Activated CD4-positive, alpha-beta memory T cell treated with anti-CD3 and anti-CD28 coated beads for 36 hours (primary cell): ENCODE results near the gene CEMIP2. TPM values are rescaled to one million over a fixed set of nuclear protein-coding genes. Genes with fewer than 3 reads are reported as not detected.
"Not testable (repeated sequence)": the region's sequence is repeated elsewhere in the genome, so short reads cannot be mapped to it uniquely, and the experiment has no call there.

Source experiments
- CTCF ChIA-PET: fragments of 350-600 bp; sonication (Branson Sonifier 250); formaldehyde crosslinking; loops from one replicate; lab custom pipeline; 2021; ENCODE audit warnings: antibody characterized with exemption, inconsistent platforms; lab: Charles Lee
- POLR2A ChIA-PET: fragments of 350-600 bp; sonication (Branson Sonifier 250); formaldehyde crosslinking; loops from one replicate; lab custom pipeline; 2021; ENCODE audit warnings: antibody characterized with exemption; lab: Charles Lee
- DNase-seq: peaks from one replicate; pipeline ENCODE4 v3.0.0-alpha.2; 2020
- H3K27ac Mint-ChIP-seq: one replicate; pipeline ENCODE4 v1.8.0; 2021; ENCODE audit warnings: mixed read lengths
- H3K27me3 Mint-ChIP-seq: one replicate; pipeline ENCODE4 v1.8.0; 2021; ENCODE audit warnings: mixed read lengths
- H3K36me3 Mint-ChIP-seq: one replicate; pipeline ENCODE4 v1.8.0; 2021; ENCODE audit warnings: mixed read lengths
- H3K4me1 Mint-ChIP-seq: one replicate; pipeline ENCODE4 v1.8.0; 2021; ENCODE audit warnings: low read depth, mixed read lengths
- H3K4me3 Mint-ChIP-seq: one replicate; pipeline ENCODE4 v1.8.0; 2021; ENCODE audit warnings: mild to moderate bottlenecking, mixed read lengths
- H3K9me3 Mint-ChIP-seq: one replicate; pipeline ENCODE4 v1.8.0; 2021; ENCODE audit warnings: mixed read lengths
- intact Hi-C: fragments of 100-400 bp; cut with micrococcal nuclease; formaldehyde crosslinking; loops from one replicate; pipeline ENCODE4 v1.15.1; 2023
- total RNA-seq, 2 experiments: library from RNA; stranded (reverse); gene quantifications; one replicate each; pipeline ENCODE4 v1.2.3, GENCODE V29; 2021

The CEMIP2 gene
- total RNA-seq, 2 experiments from 2014 or later: 56.5 to 70.1 TPM

GRCh38 chr9:71709384-71709783, 58.9 kb downstream of the CEMIP2 start:
- H3K9me3 Mint-ChIP-seq: no peaks in the 10 kb centered on the region
- ChIA-PET CTCF (interaction anchor here (1.1 to 2.0 kb wide), 3 partner anchors 11 to 109 kb away, joined by 4 to 8 read pairs (median 6); no protein-coding TSS in a partner anchor), POLR2A (no interaction called here)
- H3K4me3 Mint-ChIP-seq: no peak overlapping the region
- no peak overlapping the region for H3K27ac Mint-ChIP-seq
- no peak for DNase-seq
- H3K27me3 Mint-ChIP-seq: no peaks in the 10 kb centered on the region
- H3K36me3 Mint-ChIP-seq: peaks cover 62% of the 10 kb centered on the region
- intact Hi-C loops: loop anchor here (2.0 to 5.0 kb wide), 2 partner anchors 19 to 58 kb away; partner anchors contain the start of gene CEMIP2
- peaks cover 18% of the 10 kb centered on the region for H3K4me1 Mint-ChIP-seq

DNA sequence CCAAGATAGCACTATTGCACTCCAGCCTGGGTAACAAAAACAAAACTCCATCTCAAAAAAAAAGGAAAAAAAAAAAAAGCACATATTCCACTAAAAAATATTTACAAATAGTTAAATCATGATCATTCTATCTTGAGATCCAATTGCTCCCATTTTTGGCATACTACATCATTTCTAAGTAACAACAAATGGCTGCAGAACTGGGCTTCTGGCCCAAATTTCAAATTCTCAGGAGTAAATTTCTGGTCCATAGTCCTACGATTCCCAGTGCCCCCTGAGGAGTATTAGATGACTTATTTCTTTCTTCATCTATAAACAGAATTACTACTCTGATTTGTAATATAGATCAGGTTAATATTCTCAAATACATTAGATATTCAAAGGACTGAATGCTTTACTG, 62.1 kb downstream of the CEMIP2 start:
- POLR2A ChIA-PET: no interaction called here
- peaks cover 15% of the 10 kb centered on the region for H3K4me1 Mint-ChIP-seq
- H3K4me3 Mint-ChIP-seq: no peak overlapping the region
- CTCF ChIA-PET: interaction anchor here (1.6 kb wide), 1 partner anchor 9 kb away, joined by 5 read pairs; no protein-coding TSS in a partner anchor
- intact Hi-C loops: loop anchor here (5.0 kb wide), 1 partner anchor 61 kb away; the partner anchor contains the start of gene CEMIP2
- H3K27ac Mint-ChIP-seq: no peak overlapping the region
- no peaks in the 10 kb centered on the region for H3K9me3 Mint-ChIP-seq
- H3K27me3 Mint-ChIP-seq: no peaks in the 10 kb centered on the region
- peaks cover 48% of the 10 kb centered on the region for H3K36me3 Mint-ChIP-seq
- DNase-seq: no peak

DNA sequence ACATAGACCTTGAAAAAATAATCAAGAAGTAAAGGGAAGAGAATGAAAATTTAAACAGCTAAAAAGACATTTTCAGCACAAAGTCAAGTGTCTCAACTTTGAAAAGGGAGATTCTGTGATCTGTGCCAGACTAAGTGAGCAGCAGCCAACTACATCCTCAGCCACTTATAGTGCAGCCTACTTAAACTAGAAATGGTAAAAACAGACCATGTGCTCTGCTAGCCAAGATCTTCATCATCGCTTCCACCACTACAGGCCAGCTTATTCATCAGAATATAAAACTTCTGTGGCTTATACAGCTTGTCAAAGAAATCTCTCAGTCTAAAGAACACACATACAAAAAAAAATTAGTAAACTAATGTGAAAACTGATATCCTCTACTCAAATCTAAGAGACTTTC, 63.5 kb downstream of the CEMIP2 start:
- Mint-ChIP-seq H3K27ac (peak overlapping the region; percentile 15), H3K36me3 (peaks cover 47% of the 10 kb centered on the region), H3K9me3 (no peaks in the 10 kb centered on the region), H3K27me3 (no peaks in the 10 kb centered on the region), H3K4me1 (peaks cover 4% of the 10 kb centered on the region), H3K4me3 (no peak overlapping the region)
- DNase-seq: no peak
- ChIA-PET CTCF (interaction anchor here (0.6 to 1.1 kb wide), 2 partner anchors 12 to 18 kb away, joined by 3 read pairs; no protein-coding TSS in a partner anchor), POLR2A (no interaction called here)
- intact Hi-C loops: loop anchor here (5.0 kb wide), 1 partner anchor 63 kb away; the partner anchor contains the start of gene CEMIP2

- POLR2A ChIA-PET: no interaction called here
- no peak overlapping the region for H3K4me3 Mint-ChIP-seq
- H3K9me3 Mint-ChIP-seq: no peaks in the 10 kb centered on the region
- intact Hi-C loops: no loop called here
- CTCF ChIA-PET: interaction anchor here (1.4 kb wide), 1 partner anchor 19 kb away, joined by 4 read pairs; no protein-coding TSS in a partner anchor
- H3K4me1 Mint-ChIP-seq: peaks cover 2% of the 10 kb centered on the region
- no peaks in the 10 kb centered on the region for H3K27me3 Mint-ChIP-seq
- no peak for DNase-seq
- peak overlapping the region; percentile 0 for H3K27ac Mint-ChIP-seq
- H3K36me3 Mint-ChIP-seq: peaks cover 47% of the 10 kb centered on the region
Observed at GRCh38 chr9:71703172-71703872, 65.0 kb downstream of the CEMIP2 start.

DNA sequence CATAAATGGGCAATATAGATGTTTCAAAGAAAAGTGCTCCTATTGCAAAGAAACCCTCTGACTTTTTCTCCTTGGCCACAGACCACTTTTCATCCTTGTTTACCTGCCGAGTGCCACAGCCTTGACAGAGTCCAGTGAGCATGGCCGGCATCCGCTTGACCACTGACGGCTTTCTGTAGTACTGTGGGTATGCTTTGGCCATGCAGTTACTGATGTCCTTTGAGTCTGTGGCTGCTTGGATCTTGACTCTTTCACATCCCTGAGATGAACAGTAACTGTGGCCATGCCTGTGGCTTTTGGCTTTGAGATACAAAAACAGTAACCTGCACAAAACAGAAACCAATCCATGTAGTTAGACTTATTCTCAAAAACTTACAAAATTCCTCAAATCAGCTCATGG, 70.4 kb downstream of the CEMIP2 start:
- DNase-seq: no peak
- Mint-ChIP-seq H3K4me1 (no peaks in the 10 kb centered on the region), H3K27me3 (no peaks in the 10 kb centered on the region), H3K36me3 (peaks cover 44% of the 10 kb centered on the region), H3K27ac (no peak overlapping the region), H3K4me3 (no peak overlapping the region), H3K9me3 (no peaks in the 10 kb centered on the region)
- ChIA-PET POLR2A (no interaction called here), CTCF (no interaction called here)
- intact Hi-C loops: no loop called here

GRCh38 chr9:71694332-71694731, 74.0 kb downstream of the CEMIP2 start:
- CTCF ChIA-PET: no interaction called here

GRCh38 chr9:71693607-71694006, 74.7 kb downstream of the CEMIP2 start:
- Mint-ChIP-seq H3K9me3 (no peaks in the 10 kb centered on the region), H3K4me3 (no peak overlapping the region), H3K4me1 (peaks cover 15% of the 10 kb centered on the region), H3K27me3 (no peaks in the 10 kb centered on the region), H3K27ac (no peak overlapping the region), H3K36me3 (peaks cover 56% of the 10 kb centered on the region)
- ChIA-PET CTCF (interaction anchor here (0.8 kb wide), 1 partner anchor 89 kb away, joined by 3 read pairs; no protein-coding TSS in a partner anchor), POLR2A (no interaction called here)
- intact Hi-C loops: no loop called here
- DNase-seq: no peak

More at GRCh38 chr9:71694332-71694731, 74.0 kb downstream of the CEMIP2 start:
- DNase-seq: no peak
- POLR2A ChIA-PET: no interaction called here
- no peaks in the 10 kb centered on the region for H3K9me3 Mint-ChIP-seq
- intact Hi-C loops: no loop called here
- H3K36me3 Mint-ChIP-seq: peaks cover 53% of the 10 kb centered on the region
- no peak overlapping the region for H3K27ac Mint-ChIP-seq
- no peak overlapping the region for H3K4me3 Mint-ChIP-seq
- H3K4me1 Mint-ChIP-seq: peaks cover 10% of the 10 kb centered on the region
- no peaks in the 10 kb centered on the region for H3K27me3 Mint-ChIP-seq

DNA sequence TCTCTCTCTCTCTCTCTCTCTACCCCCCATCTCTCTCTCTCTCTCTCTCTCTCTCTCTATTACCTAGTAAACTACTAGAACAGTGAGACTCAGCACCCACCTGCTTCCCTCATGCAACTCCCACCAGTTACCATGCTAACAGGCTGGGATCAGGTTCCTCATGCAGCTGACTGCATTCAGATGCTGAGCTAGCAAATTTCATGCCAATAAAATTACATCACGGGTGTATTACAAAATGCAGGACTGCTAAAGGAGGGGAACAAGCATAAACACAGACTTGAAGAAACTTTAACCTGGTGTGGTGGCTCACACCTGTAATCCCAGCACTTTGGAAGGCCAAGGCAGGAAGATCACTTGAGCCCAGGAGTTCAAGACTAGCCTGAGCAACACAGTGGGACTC, 76.0 kb downstream of the CEMIP2 start:
- CTCF ChIA-PET: no interaction called here
- no peak for DNase-seq
- POLR2A ChIA-PET: no interaction called here
- Mint-ChIP-seq H3K27ac (no peak overlapping the region), H3K4me1 (peaks cover 16% of the 10 kb centered on the region), H3K4me3 (no peak overlapping the region), H3K36me3 (peaks cover 53% of the 10 kb centered on the region), H3K9me3 (no peaks in the 10 kb centered on the region), H3K27me3 (no peaks in the 10 kb centered on the region)
- intact Hi-C loops: no loop called here

- CTCF ChIA-PET: interaction anchor here (0.6 kb wide), 1 partner anchor 31 kb away, joined by 3 read pairs; no protein-coding TSS in a partner anchor
- peaks cover 20% of the 10 kb centered on the region for H3K4me1 Mint-ChIP-seq
- DNase-seq, POLR2A ChIA-PET, H3K27ac Mint-ChIP-seq, H3K9me3 Mint-ChIP-seq, H3K4me3 Mint-ChIP-seq, H3K27me3 Mint-ChIP-seq: not testable (repeated sequence)
- peaks cover 53% of the 10 kb centered on the region for H3K36me3 Mint-ChIP-seq
- intact Hi-C loops: loop anchor here (2.0 kb wide), 1 partner anchor 17 kb away; no protein-coding TSS in a partner anchor
Observed at GRCh38 chr9:71691576-71691975, 76.7 kb downstream of the CEMIP2 start.

GRCh38 chr9:71690689-71691435, 77.5 kb downstream of the CEMIP2 start:
- ChIA-PET CTCF (interaction anchor here (1.0 kb wide), 1 partner anchor 63 kb away, joined by 4 read pairs; no protein-coding TSS in a partner anchor), POLR2A (interaction anchor here (0.6 kb wide), 1 partner anchor 75 kb away, joined by 3 read pairs; no protein-coding TSS in a partner anchor)
- intact Hi-C loops: loop anchor here (2.0 kb wide), 1 partner anchor 18 kb away; no protein-coding TSS in a partner anchor
- DNase-seq: no peak
- Mint-ChIP-seq H3K9me3 (no peaks in the 10 kb centered on the region), H3K27ac (peak overlapping the region; percentile 63), H3K4me1 (peaks cover 26% of the 10 kb centered on the region), H3K36me3 (peaks cover 52% of the 10 kb centered on the region), H3K4me3 (no peak overlapping the region), H3K27me3 (no peaks in the 10 kb centered on the region)

DNA sequence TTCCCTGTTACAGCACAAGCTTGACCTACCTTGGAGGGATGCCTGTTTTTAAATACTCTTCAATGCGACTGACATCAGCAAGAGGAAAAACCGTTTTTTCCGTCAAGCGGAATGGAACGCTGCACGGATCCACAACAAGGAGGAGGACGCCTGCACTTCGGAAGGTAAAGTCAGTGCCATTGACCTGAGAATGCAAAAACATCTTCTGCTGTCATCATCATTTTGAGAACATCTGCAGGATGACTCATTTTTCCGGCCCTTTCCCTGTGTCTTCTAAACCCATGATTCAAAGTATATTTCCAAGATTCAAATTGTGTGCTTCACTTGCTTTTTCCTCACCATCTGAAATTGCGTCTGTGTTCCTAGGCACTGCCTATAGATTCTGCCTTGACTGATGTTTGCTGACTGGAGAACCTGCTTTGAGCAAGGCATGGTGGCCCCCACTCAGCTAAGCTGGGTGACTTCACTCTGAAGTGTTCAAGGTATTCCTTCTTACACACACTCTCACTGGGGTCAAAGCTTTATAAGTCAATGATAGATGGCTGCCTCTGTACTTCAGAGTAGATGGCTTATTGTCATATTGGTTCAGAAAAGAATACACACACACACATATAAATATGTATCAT, 78.1 kb downstream of the CEMIP2 start:
- intact Hi-C loops: loop anchor here (2.0 kb wide), 1 partner anchor 19 kb away; no protein-coding TSS in a partner anchor
- CTCF ChIA-PET: interaction anchor here (1.0 to 1.5 kb wide), 2 partner anchors 62 to 86 kb away, joined by 4 to 8 read pairs; no protein-coding TSS in a partner anchor
- H3K27me3 Mint-ChIP-seq: no peaks in the 10 kb centered on the region

More for the DNA sequence above, 78.1 kb downstream of the CEMIP2 start:
- H3K36me3 Mint-ChIP-seq: peaks cover 49% of the 10 kb centered on the region
- POLR2A ChIA-PET: interaction anchor here (0.6 kb wide), 1 partner anchor 76 kb away, joined by 3 read pairs; no protein-coding TSS in a partner anchor
- no peak overlapping the region for H3K4me3 Mint-ChIP-seq
- no peak for DNase-seq
- peaks cover 32% of the 10 kb centered on the region for H3K4me1 Mint-ChIP-seq
- peak overlapping the region; percentile 63 for H3K27ac Mint-ChIP-seq
- no peaks in the 10 kb centered on the region for H3K9me3 Mint-ChIP-seq
